Nephron progenitor cell (in vitro differentiated cells): Measurements from ENCODE around the gene ADGRA1.

ENCODE experiments used
- DNase-seq: peaks from one replicate; pipeline ENCODE4 v3.0.0; 2021
- H3K27ac Mint-ChIP-seq: 2 replicates; pipeline ENCODE4 v1.8.0; 2021; ENCODE audit warnings: mild to moderate bottlenecking, moderate library complexity, mixed read lengths
- H3K27me3 Mint-ChIP-seq: 2 replicates; pipeline ENCODE4 v1.8.0; 2021; ENCODE audit warnings: mild to moderate bottlenecking, low read depth, mixed read lengths; ENCODE audit not compliant: poor library complexity
- H3K36me3 Mint-ChIP-seq: 2 replicates; pipeline ENCODE4 v1.8.0; 2021; ENCODE audit warnings: low read depth, mixed read lengths
- H3K4me1 Mint-ChIP-seq: 2 replicates; pipeline ENCODE4 v1.8.0; 2021; ENCODE audit warnings: mixed read lengths
- H3K4me3 Mint-ChIP-seq: 2 replicates; pipeline ENCODE4 v1.8.0; 2021; ENCODE audit warnings: mild to moderate bottlenecking, moderate library complexity, mixed read lengths
- H3K9me3 Mint-ChIP-seq: 2 replicates; pipeline ENCODE4 v1.8.0; 2021; ENCODE audit warnings: mild to moderate bottlenecking, moderate library complexity, mixed read lengths
- TF ChIP-seq, protein P1 (sequence below): fragments of 200-600 bp; sonication (generic); IDR thresholded peaks from 2 replicates; pipeline ENCODE4 v1.5.0; 2021; ENCODE audit warnings: antibody characterized with exemption

The ADGRA1 gene

DNA sequence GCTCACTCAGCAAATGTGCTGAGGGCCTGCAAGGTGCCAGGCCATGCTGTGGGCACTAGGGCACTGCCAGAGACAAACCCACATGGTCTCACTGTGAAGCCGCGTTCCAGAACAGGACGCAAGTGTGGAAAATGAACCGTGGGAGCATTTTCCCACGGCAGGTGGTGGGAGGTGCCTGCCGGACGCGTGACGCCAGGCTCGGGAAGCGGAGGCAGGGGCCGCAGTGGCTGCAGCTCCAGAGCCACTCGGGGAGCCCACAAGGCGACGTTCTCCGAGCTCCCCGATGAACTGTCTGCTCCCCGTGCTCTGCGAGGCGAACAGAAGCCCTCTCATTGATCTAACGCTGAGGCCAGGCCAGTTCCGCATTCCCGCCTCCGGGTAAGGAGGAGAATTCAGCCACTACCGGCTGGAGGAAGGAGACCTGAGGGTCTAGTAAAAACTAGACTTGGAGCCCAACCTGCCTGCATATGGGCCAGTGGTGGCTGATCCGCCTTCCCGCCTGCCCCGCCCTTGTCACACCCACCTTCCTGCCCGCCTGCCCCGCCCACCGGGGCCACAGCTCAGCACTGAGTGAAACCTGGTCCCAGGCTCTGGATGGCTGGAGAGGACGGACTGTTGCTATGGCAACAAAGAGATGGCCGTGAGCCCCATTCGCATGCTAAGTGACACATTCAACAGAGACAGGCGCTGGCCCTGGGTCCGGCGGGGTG, 13.1 kb downstream of the ADGRA1 start:
- H3K4me3 Mint-ChIP-seq: no peak overlapping the region
- peaks cover 38% of the 10 kb centered on the region for H3K4me1 Mint-ChIP-seq
- H3K27me3 Mint-ChIP-seq: peaks cover 53% of the 10 kb centered on the region
- H3K36me3 Mint-ChIP-seq: no peaks in the 10 kb centered on the region
- H3K9me3 Mint-ChIP-seq: no peaks in the 10 kb centered on the region
- H3K27ac Mint-ChIP-seq: no peak overlapping the region
- DNase-seq: peak; percentile 82
- TF ChIP-seq, protein P1, sequence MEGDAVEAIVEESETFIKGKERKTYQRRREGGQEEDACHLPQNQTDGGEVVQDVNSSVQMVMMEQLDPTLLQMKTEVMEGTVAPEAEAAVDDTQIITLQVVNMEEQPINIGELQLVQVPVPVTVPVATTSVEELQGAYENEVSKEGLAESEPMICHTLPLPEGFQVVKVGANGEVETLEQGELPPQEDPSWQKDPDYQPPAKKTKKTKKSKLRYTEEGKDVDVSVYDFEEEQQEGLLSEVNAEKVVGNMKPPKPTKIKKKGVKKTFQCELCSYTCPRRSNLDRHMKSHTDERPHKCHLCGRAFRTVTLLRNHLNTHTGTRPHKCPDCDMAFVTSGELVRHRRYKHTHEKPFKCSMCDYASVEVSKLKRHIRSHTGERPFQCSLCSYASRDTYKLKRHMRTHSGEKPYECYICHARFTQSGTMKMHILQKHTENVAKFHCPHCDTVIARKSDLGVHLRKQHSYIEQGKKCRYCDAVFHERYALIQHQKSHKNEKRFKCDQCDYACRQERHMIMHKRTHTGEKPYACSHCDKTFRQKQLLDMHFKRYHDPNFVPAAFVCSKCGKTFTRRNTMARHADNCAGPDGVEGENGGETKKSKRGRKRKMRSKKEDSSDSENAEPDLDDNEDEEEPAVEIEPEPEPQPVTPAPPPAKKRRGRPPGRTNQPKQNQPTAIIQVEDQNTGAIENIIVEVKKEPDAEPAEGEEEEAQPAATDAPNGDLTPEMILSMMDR: no peak

DNA sequence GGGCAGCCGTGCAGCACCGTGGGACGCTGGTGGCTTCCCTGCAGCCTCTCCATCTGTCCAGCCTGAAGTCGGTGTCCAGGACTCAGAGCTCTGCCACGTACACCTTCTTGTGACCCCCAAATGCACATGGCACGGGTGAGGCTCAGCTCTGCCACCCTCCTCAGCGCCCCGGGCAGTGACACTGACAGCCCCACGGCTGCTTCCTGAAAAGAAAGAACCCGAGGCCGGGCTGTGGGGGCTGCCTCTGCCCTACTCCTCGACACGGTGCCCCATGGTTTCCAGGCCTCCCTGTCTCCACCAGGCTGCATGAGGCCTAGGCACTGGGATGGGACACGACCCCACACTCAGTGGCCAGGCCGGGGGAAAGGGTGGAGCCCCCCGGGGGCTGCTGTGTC, 13.7 kb downstream of the ADGRA1 start:
- H3K27me3 Mint-ChIP-seq: peaks cover 53% of the 10 kb centered on the region
- H3K4me1 Mint-ChIP-seq: peaks cover 35% of the 10 kb centered on the region
- TF ChIP-seq, protein P1: no peak
- no peaks in the 10 kb centered on the region for H3K36me3 Mint-ChIP-seq
- no peaks in the 10 kb centered on the region for H3K9me3 Mint-ChIP-seq
- no peak overlapping the region for H3K27ac Mint-ChIP-seq
- no peak overlapping the region for H3K4me3 Mint-ChIP-seq
- DNase-seq: no peak

DNA sequence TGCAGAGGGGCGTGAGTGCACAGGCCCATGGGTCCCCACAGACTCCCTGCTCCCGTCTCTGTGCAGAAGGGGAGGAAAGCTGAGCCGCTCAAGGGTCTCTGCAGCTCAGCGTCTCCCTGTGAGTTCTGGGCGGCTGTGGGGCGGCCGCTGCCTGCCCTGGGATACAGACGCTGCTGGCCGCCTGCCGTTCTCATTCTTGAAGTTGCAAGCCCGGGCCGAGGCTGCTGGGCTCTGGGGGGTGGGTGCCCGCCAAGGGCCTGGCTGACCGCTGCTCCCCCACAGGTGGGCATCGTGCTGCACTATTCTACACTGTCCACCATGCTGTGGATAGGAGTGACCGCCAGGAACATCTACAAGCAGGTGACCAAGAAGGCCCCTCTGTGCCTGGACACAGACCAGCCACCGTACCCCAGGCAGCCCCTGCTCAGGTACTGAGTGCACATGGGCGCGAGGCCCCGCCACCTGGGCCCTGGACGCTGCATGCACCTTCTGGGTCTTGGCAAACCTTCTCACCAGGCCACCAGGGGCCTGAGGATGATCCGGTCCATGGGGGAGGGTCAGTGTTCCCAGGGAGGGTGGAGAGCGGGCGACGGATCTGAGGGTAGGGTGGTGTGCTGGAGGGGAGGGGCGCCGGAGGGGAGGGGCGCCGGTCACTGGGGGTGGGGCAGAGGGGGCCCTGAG, 14.8 kb downstream of the ADGRA1 start:
- no peak overlapping the region for H3K27ac Mint-ChIP-seq
- H3K4me3 Mint-ChIP-seq: no peak overlapping the region
- peaks cover 10% of the 10 kb centered on the region for H3K9me3 Mint-ChIP-seq
- TF ChIP-seq, protein P1: no peak
- H3K36me3 Mint-ChIP-seq: peaks cover 6% of the 10 kb centered on the region
- H3K27me3 Mint-ChIP-seq: peaks cover 42% of the 10 kb centered on the region
- DNase-seq: no peak
- peaks cover 28% of the 10 kb centered on the region for H3K4me1 Mint-ChIP-seq

DNA sequence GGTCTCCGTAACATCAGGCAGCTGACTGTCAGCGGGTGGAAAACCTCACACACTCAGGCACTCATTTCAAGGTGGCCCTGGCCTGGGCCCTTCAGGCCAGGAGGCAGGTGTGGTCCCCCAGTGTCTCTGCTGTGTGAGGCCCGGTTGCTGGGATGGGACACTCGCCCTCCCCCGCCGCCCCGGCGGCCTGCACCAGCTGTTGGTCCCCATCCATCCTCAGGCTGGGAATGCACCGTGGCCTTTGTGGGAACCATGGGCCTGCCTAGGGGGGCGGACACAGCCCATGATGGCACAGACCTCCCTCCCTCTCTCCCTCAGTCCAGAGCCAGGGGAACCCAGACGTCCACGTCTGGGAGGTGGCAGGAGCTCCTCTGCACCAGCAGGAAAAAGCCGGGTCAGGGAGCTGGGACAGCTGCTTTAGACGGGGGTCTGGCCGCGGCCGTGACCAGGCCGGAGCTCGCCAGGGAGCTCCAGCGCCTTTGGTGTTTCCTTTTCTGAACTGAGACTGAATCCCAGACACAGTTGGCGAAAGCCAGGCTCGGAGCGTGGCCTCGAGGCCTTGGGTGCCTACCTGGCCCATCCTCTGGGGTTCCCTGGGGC, 15.7 kb downstream of the ADGRA1 start:
- Mint-ChIP-seq H3K36me3 (peaks cover 8% of the 10 kb centered on the region), H3K4me1 (peaks cover 28% of the 10 kb centered on the region), H3K27ac (no peak overlapping the region), H3K4me3 (no peak overlapping the region), H3K27me3 (peaks cover 37% of the 10 kb centered on the region), H3K9me3 (peaks cover 19% of the 10 kb centered on the region)
- DNase-seq: no peak
- TF ChIP-seq, protein P1: no peak

DNA sequence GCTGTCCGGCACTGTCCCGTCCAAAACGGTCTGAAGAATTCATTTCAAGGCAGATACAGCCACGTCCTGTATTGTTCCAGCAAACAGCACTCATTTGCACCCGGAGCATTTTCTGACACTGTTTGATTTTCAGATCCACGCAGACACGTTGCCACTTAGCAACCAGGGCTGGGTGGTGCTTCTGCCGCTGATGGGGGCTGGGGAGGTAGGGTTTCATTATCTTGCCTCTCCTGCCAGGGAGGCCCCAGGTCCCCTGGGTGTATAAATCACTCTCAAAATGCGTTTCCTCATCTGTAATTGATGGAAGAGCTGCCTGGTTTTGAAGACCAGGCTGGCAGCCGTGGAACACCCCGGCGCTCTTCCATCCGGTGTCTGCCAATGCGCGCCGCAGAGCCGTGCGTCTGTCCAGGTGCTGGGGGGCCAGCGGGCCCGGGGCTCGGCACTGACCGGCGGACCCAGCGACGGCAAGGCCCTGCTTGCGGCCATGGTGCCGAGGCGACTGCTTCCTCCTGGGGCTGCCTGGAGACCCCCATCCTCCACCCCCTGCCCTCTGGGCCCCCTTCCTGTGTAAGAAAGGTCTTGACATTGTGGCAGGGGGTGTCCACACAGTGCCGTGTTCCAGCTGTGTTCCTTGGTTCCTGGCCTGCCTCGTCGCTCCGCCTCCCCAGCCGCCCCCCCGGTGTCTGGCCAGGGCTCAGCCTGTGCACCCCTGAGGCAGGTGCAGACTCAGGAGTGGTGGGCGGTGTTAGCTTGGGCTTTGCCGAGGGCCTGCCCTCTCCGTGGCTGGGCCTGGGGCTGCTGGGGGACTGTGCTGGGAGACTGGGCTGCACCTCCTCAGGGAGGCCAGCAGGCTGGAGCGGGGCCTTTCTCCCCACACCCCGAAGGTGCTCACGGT, 16.6 kb downstream of the ADGRA1 start:
- Mint-ChIP-seq H3K4me3 (peak overlapping the region; percentile 36), H3K27me3 (peaks cover 36% of the 10 kb centered on the region), H3K36me3 (peaks cover 8% of the 10 kb centered on the region), H3K27ac (no peak overlapping the region), H3K9me3 (peaks cover 28% of the 10 kb centered on the region), H3K4me1 (peaks cover 28% of the 10 kb centered on the region)
- no peak for DNase-seq
- TF ChIP-seq, protein P1: no peak
